Smooth muscle cell (in vitro differentiated cells): Measurements from ENCODE around the gene NAV3. TPM values are rescaled to one million over a fixed set of nuclear protein-coding genes. Genes with fewer than 3 reads are reported as not detected.

Source experiments
- DNase-seq: peaks from one replicate; lab custom pipeline; 2025; ENCODE audit not compliant: unreplicated experiment; lab: John Stamatoyannopoulos, UW
- H2AFZ ChIP-seq: fragments of 200-600 bp; sonication (generic); 2 replicates; pipeline ENCODE4 v1.6.0; 2016; ENCODE audit warnings: antibody characterized with exemption, low read depth, mild to moderate bottlenecking
- H3F3A ChIP-seq: fragments of 200-600 bp; sonication (generic); 2 replicates; pipeline ENCODE4 v1.6.0; 2017; ENCODE audit warnings: antibody characterized with exemption, low read depth
- H3K27ac ChIP-seq: fragments of 200-600 bp; sonication (generic); 2 replicates; pipeline ENCODE4 v1.5.1; 2016; ENCODE audit warnings: low read depth, mild to moderate bottlenecking
- H3K27me3 ChIP-seq: fragments of 200-600 bp; sonication (generic); 2 replicates; pipeline ENCODE4 v1.6.1; 2016; ENCODE audit warnings: low read depth, mild to moderate bottlenecking
- H3K36me3 ChIP-seq: fragments of 200-600 bp; sonication (generic); 2 replicates; pipeline ENCODE4 v1.5.1; 2016; ENCODE audit warnings: low read depth
- H3K4me1 ChIP-seq: fragments of 200-600 bp; sonication (generic); 2 replicates; pipeline ENCODE4 v1.5.1; 2016; ENCODE audit warnings: low read depth
- H3K4me2 ChIP-seq: fragments of 200-600 bp; sonication (generic); 2 replicates; pipeline ENCODE4 v1.6.0; 2016; ENCODE audit warnings: mild to moderate bottlenecking
- H3K4me3 ChIP-seq: fragments of 200-600 bp; sonication (generic); 2 replicates; pipeline ENCODE4 v1.5.1; 2016; ENCODE audit warnings: mild to moderate bottlenecking
- H3K79me2 ChIP-seq: fragments of 200-600 bp; sonication (generic); 2 replicates; pipeline ENCODE4 v1.6.0; 2016; ENCODE audit warnings: low read depth, mild to moderate bottlenecking
- H3K9ac ChIP-seq: fragments of 200-600 bp; sonication (generic); 2 replicates; pipeline ENCODE4 v1.6.0; 2016; ENCODE audit warnings: low read depth
- H3K9me3 ChIP-seq: fragments of 200-600 bp; sonication (generic); replicated peaks from 2 replicates; pipeline ENCODE4 v1.5.1; 2016; ENCODE audit warnings: low read depth
- H4K20me1 ChIP-seq: fragments of 200-600 bp; sonication (generic); 2 replicates; pipeline ENCODE4 v1.6.0; 2016; ENCODE audit warnings: low read depth
- CTCF ChIP-seq: fragments of 200-600 bp; sonication (generic); IDR thresholded peaks from 2 replicates; pipeline ENCODE4 v1.5.1; 2017; ENCODE audit warnings: borderline replicate concordance, mild to moderate bottlenecking, antibody characterized with exemption; ENCODE audit not compliant: insufficient read depth, poor library complexity, severe bottlenecking
- WGBS: methylation state at CpG from one replicate; pipeline ENCODE4 v1.1.7; 2016; ENCODE audit warnings: low lambda C conversion rate; 5-methylcytosine and 5-hydroxymethylcytosine counted together
- polyA plus RNA-seq: library from polyadenylated mRNA; unstranded; fragments of >200 nt; fragmentation: Nextera tagmentation; extraction: Ambion mirVana; gene quantifications from 2 replicates; pipeline ENCODE4 v1.2.1, GENCODE V29; 2016
- total RNA-seq: library from RNA; depleted of rRNA; stranded (reverse); fragments of >200 nt; gene quantifications from 2 replicates; pipeline ENCODE4 v1.2.3, GENCODE V29; 2014

Gene NAV3
- total and polyA plus RNA-seq, 2 experiments from 2014 or later: 8.0 to 31.0 TPM

GRCh38 chr12:77968021-77968420, 137.3 kb downstream of the NAV3 start:
- no peaks in the 10 kb centered on the region for H3K9me3 ChIP-seq
- H3K27me3 ChIP-seq: no peaks in the 10 kb centered on the region
- H4K20me1 ChIP-seq: no peaks in the 10 kb centered on the region
- H3K4me1 ChIP-seq: no peaks in the 10 kb centered on the region
- H3K27ac ChIP-seq: no peak overlapping the region
- H3K36me3 ChIP-seq: no peaks in the 10 kb centered on the region
- no peaks in the 10 kb centered on the region for H3F3A ChIP-seq
- WGBS: 82% methylated on average over 2 of the region's 2 CpGs
- no peak overlapping the region for H3K4me3 ChIP-seq
- no peak overlapping the region for H3K9ac ChIP-seq
- no peaks in the 10 kb centered on the region for H3K79me2 ChIP-seq
- no peak for DNase-seq
- no peak for TF ChIP-seq CTCF
- no peak overlapping the region for H2AFZ ChIP-seq
- H3K4me2 ChIP-seq: no peak overlapping the region

GRCh38 chr12:77968571-77968970, 137.9 kb downstream of the NAV3 start:
- Histone ChIP-seq H3K36me3 (no peaks in the 10 kb centered on the region), H4K20me1 (no peaks in the 10 kb centered on the region), H3K79me2 (no peaks in the 10 kb centered on the region), H2AFZ (no peak overlapping the region), H3F3A (no peaks in the 10 kb centered on the region), H3K4me2 (no peak overlapping the region), H3K4me1 (no peaks in the 10 kb centered on the region), H3K9me3 (no peaks in the 10 kb centered on the region), H3K27ac (no peak overlapping the region), H3K9ac (no peak overlapping the region), H3K4me3 (no peak overlapping the region), H3K27me3 (no peaks in the 10 kb centered on the region)
- TF ChIP-seq CTCF: no peak
- no peak for DNase-seq
- 93% methylated on average over 6 of the region's 6 CpGs for WGBS

GRCh38 chr12:77973579-77973978, 142.9 kb downstream of the NAV3 start:
- no peak for TF ChIP-seq CTCF
- no peaks in the 10 kb centered on the region for H3K4me1 ChIP-seq
- H3K27ac ChIP-seq: no peak overlapping the region
- no peak overlapping the region for H3K4me3 ChIP-seq
- H3F3A ChIP-seq: no peaks in the 10 kb centered on the region
- H4K20me1 ChIP-seq: no peaks in the 10 kb centered on the region
- no peaks in the 10 kb centered on the region for H3K79me2 ChIP-seq
- no peak overlapping the region for H3K4me2 ChIP-seq
- no peaks in the 10 kb centered on the region for H3K27me3 ChIP-seq
- no peaks in the 10 kb centered on the region for H3K9me3 ChIP-seq
- H2AFZ ChIP-seq: no peak overlapping the region
- no peak overlapping the region for H3K9ac ChIP-seq
- 96% methylated on average over 1 of the region's 1 CpG for WGBS
- H3K36me3 ChIP-seq: no peaks in the 10 kb centered on the region
- DNase-seq: no peak

GRCh38 chr12:77974645-77975044, 144.0 kb downstream of the NAV3 start:
- no peak for TF ChIP-seq CTCF
- H3K9me3 ChIP-seq: no peaks in the 10 kb centered on the region
- no peak for DNase-seq
- no peaks in the 10 kb centered on the region for H4K20me1 ChIP-seq
- H3K4me3 ChIP-seq: no peak overlapping the region
- no peaks in the 10 kb centered on the region for H3K36me3 ChIP-seq
- H2AFZ ChIP-seq: no peak overlapping the region
- no peak overlapping the region for H3K27ac ChIP-seq
- no peaks in the 10 kb centered on the region for H3K79me2 ChIP-seq
- no peak overlapping the region for H3K9ac ChIP-seq
- H3K27me3 ChIP-seq: no peaks in the 10 kb centered on the region
- WGBS: 97% methylated on average over 2 of the region's 2 CpGs
- no peak overlapping the region for H3K4me2 ChIP-seq
- H3F3A ChIP-seq: no peaks in the 10 kb centered on the region
- no peaks in the 10 kb centered on the region for H3K4me1 ChIP-seq
